ENCODE data around the gene PRRT4. TPM values are rescaled to one million over a fixed set of nuclear protein-coding genes. Genes with fewer than 3 reads are reported as not detected.

PRRT4 gene
- total and polyA plus RNA-seq, 2 donors (not counting 1 experiment from before 2014, with no cell fraction given): under 0.01 to 0.03 TPM

DNA sequence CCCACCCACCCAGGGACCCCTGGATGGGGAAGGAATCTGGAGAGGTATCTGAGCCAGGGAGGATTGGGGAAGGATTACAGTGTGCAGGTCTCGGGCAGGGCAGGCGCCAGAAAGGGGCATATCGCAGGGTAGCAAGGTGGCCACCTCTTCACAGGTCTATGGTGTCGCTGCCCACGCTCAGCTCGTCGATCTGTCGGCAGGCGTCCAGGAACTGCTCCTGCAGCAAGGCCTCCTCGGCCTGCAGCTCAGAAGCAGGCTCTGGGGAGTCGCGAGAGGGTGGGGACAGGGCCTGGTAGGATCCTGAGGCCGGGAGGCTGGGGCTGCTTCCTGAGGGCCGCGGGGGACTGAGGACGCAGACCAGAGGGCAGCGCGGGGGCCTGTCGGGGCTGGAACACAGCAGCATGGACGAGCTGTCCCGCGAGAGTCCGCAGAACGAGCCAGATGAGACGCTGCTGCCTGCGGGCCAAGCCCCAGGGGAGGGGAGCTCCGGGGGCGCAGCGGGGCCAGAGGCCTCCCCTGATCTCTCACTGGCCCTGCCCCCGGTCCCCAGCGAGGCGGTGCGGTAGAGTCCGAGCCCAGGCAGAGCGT is 10.7 kb downstream of the PRRT4 start:
- H3K9me3 ChIP-seq (ENCODE audit: control insufficient read depth, insufficient read depth, low read depth, low read length): no peaks in the 10 kb centered on the region
- no peak overlapping the region for H2AFZ ChIP-seq (ENCODE audit: low read length)
- no peak overlapping the region for H3K9ac ChIP-seq (ENCODE audit: insufficient read depth, low read length)
- no peaks in the 10 kb centered on the region for H4K20me1 ChIP-seq (ENCODE audit: control insufficient read depth, extremely low read depth, insufficient read depth, low read length)
- TF ChIP-seq EZH2 (IDR thresholded peaks at IDR 0.05; ENCODE audit: low read length, missing control alignments): no peak
- TF ChIP-seq CTCF (conservative IDR thresholded peaks at IDR 0.05 in 1 of 2, IDR thresholded peaks at IDR 0.05 in 1 of 2; ENCODE audit: low read depth in 1 of 2, low read length in 2 of 2): no peak
- no peak overlapping the region for H3K4me2 ChIP-seq (ENCODE audit: extremely low read depth, insufficient read depth, low read length)
- no peaks in the 10 kb centered on the region for H3K36me3 ChIP-seq (ENCODE audit: control insufficient read depth, insufficient read depth, low read length)
- no peaks in the 10 kb centered on the region for H3K4me1 ChIP-seq (ENCODE audit: control insufficient read depth, extremely low read depth, insufficient read depth, low read length)
- no peak overlapping the region for H3K4me3 ChIP-seq (replicated peaks in 1 of 4; ENCODE audit: control extremely low read depth in 1 of 4, insufficient read depth in 1 of 4, low read depth in 3 of 4, low read length in 4 of 4)
- DNase-seq (ENCODE audit: low read depth in 2 of 2): no peak
- H3K79me2 ChIP-seq (ENCODE audit: control insufficient read depth, insufficient read depth, low read length): no peaks in the 10 kb centered on the region
- no peak overlapping the region for H3K27ac ChIP-seq (ENCODE audit: insufficient read depth, low read length)
- H3K27me3 ChIP-seq (ENCODE audit: control insufficient read depth, insufficient read depth, low read length): peaks cover 53% of the 10 kb centered on the region

DNA sequence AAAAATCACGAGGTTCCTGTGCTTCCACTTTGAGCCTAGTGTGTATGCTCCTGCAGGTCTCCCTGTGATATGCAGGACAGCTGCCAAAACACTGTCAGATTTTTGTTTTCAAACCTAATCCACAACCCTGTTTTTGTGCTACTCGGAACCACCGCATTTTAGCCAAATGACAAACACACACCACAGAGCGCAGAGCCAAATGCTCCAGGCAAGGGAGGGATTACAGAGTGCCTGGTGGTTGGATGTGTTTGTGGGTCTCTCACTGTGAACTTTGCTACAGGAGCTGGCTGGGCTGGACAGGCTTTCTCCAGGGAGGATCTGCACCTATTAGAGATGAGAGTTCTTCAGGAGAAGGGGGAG is 12.0 kb downstream of the PRRT4 start:
- Histone ChIP-seq H3K27ac (ENCODE audit: insufficient read depth, low read length) (no peak overlapping the region), H3K27me3 (ENCODE audit: control insufficient read depth, insufficient read depth, low read length) (peaks cover 52% of the 10 kb centered on the region), H2AFZ (ENCODE audit: low read length) (no peak overlapping the region), H3K4me3 (replicated peaks in 1 of 4; ENCODE audit: control extremely low read depth in 1 of 4, insufficient read depth in 1 of 4, low read depth in 3 of 4, low read length in 4 of 4) (no peak overlapping the region), H3K4me1 (ENCODE audit: control insufficient read depth, extremely low read depth, insufficient read depth, low read length) (no peaks in the 10 kb centered on the region), H3K9ac (ENCODE audit: insufficient read depth, low read length) (no peak overlapping the region), H3K9me3 (ENCODE audit: control insufficient read depth, insufficient read depth, low read depth, low read length) (no peaks in the 10 kb centered on the region), H4K20me1 (ENCODE audit: control insufficient read depth, extremely low read depth, insufficient read depth, low read length) (no peaks in the 10 kb centered on the region), H3K36me3 (ENCODE audit: control insufficient read depth, insufficient read depth, low read length) (no peaks in the 10 kb centered on the region), H3K4me2 (ENCODE audit: extremely low read depth, insufficient read depth, low read length) (no peak overlapping the region), H3K79me2 (ENCODE audit: control insufficient read depth, insufficient read depth, low read length) (no peaks in the 10 kb centered on the region)
- DNase-seq (ENCODE audit: low read depth in 2 of 2): no peak
- TF ChIP-seq CTCF (conservative IDR thresholded peaks at IDR 0.05 in 1 of 2, IDR thresholded peaks at IDR 0.05 in 1 of 2; ENCODE audit: low read depth in 1 of 2, low read length in 2 of 2) (no peak), EZH2 (IDR thresholded peaks at IDR 0.05; ENCODE audit: low read length, missing control alignments) (no peak)

GRCh38 chr7:128347647-128348097 is 13.8 kb downstream of the PRRT4 start:
- Histone ChIP-seq H3K79me2 (ENCODE audit: control insufficient read depth, insufficient read depth, low read length) (peaks cover 8% of the 10 kb centered on the region), H3K4me2 (ENCODE audit: extremely low read depth, insufficient read depth, low read length) (no peak overlapping the region), H3K4me1 (ENCODE audit: control insufficient read depth, extremely low read depth, insufficient read depth, low read length) (no peaks in the 10 kb centered on the region), H3K4me3 (replicated peaks in 1 of 4; ENCODE audit: control extremely low read depth in 1 of 4, insufficient read depth in 1 of 4, low read depth in 3 of 4, low read length in 4 of 4) (no peak overlapping the region), H2AFZ (ENCODE audit: low read length) (no peak overlapping the region), H3K9ac (ENCODE audit: insufficient read depth, low read length) (no peak overlapping the region), H4K20me1 (ENCODE audit: control insufficient read depth, extremely low read depth, insufficient read depth, low read length) (no peaks in the 10 kb centered on the region), H3K9me3 (ENCODE audit: control insufficient read depth, insufficient read depth, low read depth, low read length) (no peaks in the 10 kb centered on the region), H3K27ac (ENCODE audit: insufficient read depth, low read length) (no peak overlapping the region), H3K36me3 (ENCODE audit: control insufficient read depth, insufficient read depth, low read length) (no peaks in the 10 kb centered on the region), H3K27me3 (ENCODE audit: control insufficient read depth, insufficient read depth, low read length) (peaks cover 41% of the 10 kb centered on the region)
- peak in 1 of 2 donors; percentile 63 for DNase-seq (ENCODE audit: low read depth in 2 of 2)
- TF ChIP-seq EZH2 (IDR thresholded peaks at IDR 0.05; ENCODE audit: low read length, missing control alignments) (no peak), CTCF (conservative IDR thresholded peaks at IDR 0.05 in 1 of 2, IDR thresholded peaks at IDR 0.05 in 1 of 2; ENCODE audit: low read depth in 1 of 2, low read length in 2 of 2) (peak; percentile 82 to 83)
